HCT116 (cell line): Measurements from ENCODE around the gene ECEL1. TPM values are rescaled to one million over a fixed set of nuclear protein-coding genes. Genes with fewer than 3 reads are reported as not detected.

Experiments
- ATAC-seq: fragments of 200-7000 bp; cut with Tn5 transposase; 2 replicates; pipeline ENCODE4 v1.9.1; 2020; ENCODE audit warnings: mild to moderate bottlenecking, moderate library complexity
- BruUV-seq: library from RNA; stranded (reverse); fragments of 400-500 nt; replicated peaks from 2 replicates; lab custom pipeline; 2021; lab: Mats Ljungman, UMichigan
- CTCF ChIA-PET: fragments of 300-600 bp; sonication (Branson Sonifier 250); formaldehyde crosslinking; loops from one replicate; lab custom pipeline; 2021; ENCODE audit warnings: antibody characterized with exemption; lab: Charles Lee
- POLR2A ChIA-PET: fragments of 300-600, 350-600 bp; sonication (Branson Sonifier 250); formaldehyde crosslinking; loops from one replicate; lab custom pipeline; 2021; ENCODE audit warnings: antibody characterized with exemption; lab: Charles Lee
- RAD21 ChIA-PET, 2 experiments: fragments of 300-600 bp; sonication (Branson Sonifier 250); formaldehyde crosslinking; loops; one replicate each; lab custom pipeline; 2023; ENCODE audit warnings: low total read pairs in 2 of 2; ENCODE audit not compliant: uncharacterized antibody in 2 of 2, unreplicated experiment in 2 of 2, low non-redundant PET in 1 of 2; lab: Charles Lee
- DNase-seq: peaks from one replicate; pipeline ENCODE4 v3.0.0-alpha.2; 2010; ENCODE audit warnings: low read depth, low spot score
- H2AFZ ChIP-seq: fragments of 200-600 bp; shearing (Covaris generic), sonication (generic); 2 replicates; pipeline ENCODE4 v1.6.1; 2017; ENCODE audit warnings: low read depth, mixed run types, mixed read lengths, antibody characterized with exemption, low read length; ENCODE audit not compliant: poor library complexity, severe bottlenecking
- H3K27ac ChIP-seq: 2 replicates; pipeline ENCODE4 v1.5.1; 2012; ENCODE audit warnings: low read depth, low read length
- H3K27me3 ChIP-seq: fragments of 200-600 bp; sonication (generic); 2 replicates; pipeline ENCODE4 v1.6.1; 2016; ENCODE audit warnings: mixed run types, low read length, mixed read lengths; ENCODE audit not compliant: insufficient read depth
- H3K36me3 ChIP-seq, 2 experiments: fragments of 200-500 bp in 1 of 2; fragments of 200-600 bp in 1 of 2; sonication (Bioruptor generic) in 1 of 2; sonication (generic) in 1 of 2; 2 replicates each; pipeline versions ENCODE4 v1.5.1 to v1.6.1; 2014 to 2016; ENCODE audit warnings: low read length in 2 of 2, inconsistent platforms in 1 of 2, mixed read lengths in 1 of 2, mixed run types in 1 of 2; ENCODE audit not compliant: insufficient read depth in 2 of 2, control insufficient read depth in 1 of 2
- H3K4me1 ChIP-seq, 2 experiments: fragments of 200-600 bp in 1 of 2; sonication (generic) in 1 of 2; 2 replicates each; pipeline versions ENCODE4 v1.5.1 to v1.6.1; 2012 to 2017; ENCODE audit warnings: low read length in 2 of 2, inconsistent platforms in 1 of 2, mild to moderate bottlenecking in 1 of 2, mixed read lengths in 1 of 2, mixed run types in 1 of 2, moderate library complexity in 1 of 2; ENCODE audit not compliant: insufficient read depth in 2 of 2, control insufficient read depth in 1 of 2
- H3K4me2 ChIP-seq: fragments of 200-600 bp; sonication (generic); 2 replicates; pipeline ENCODE4 v1.6.1; 2017; ENCODE audit warnings: mixed run types, low read length, mixed read lengths
- H3K4me3 ChIP-seq, 2 experiments: fragments of 200-600 bp in 1 of 2; sonication (generic) in 1 of 2; replicated peaks in 1 of 2; 2 replicates each; pipeline ENCODE4 v1.5.1; 2011 to 2016; ENCODE audit warnings: low read length in 2 of 2, control low read depth in 1 of 2, low read depth in 1 of 2, mild to moderate bottlenecking in 1 of 2, mixed read lengths in 1 of 2, mixed run types in 1 of 2
- H3K79me2 ChIP-seq: fragments of 200-600 bp; sonication (generic); 2 replicates; pipeline ENCODE4 v1.6.1; 2017; ENCODE audit warnings: mild to moderate bottlenecking, mixed run types, low read length, moderate library complexity, mixed read lengths; ENCODE audit not compliant: insufficient read depth
- H3K9ac ChIP-seq: fragments of 200-600 bp; sonication (generic); 2 replicates; pipeline ENCODE4 v1.6.1; 2016; ENCODE audit warnings: low read length, mixed read lengths
- H3K9me2 ChIP-seq: fragments of 200-600 bp; sonication (generic), shearing (Covaris generic); 2 replicates; pipeline ENCODE4 v1.6.1; 2017; ENCODE audit warnings: mixed run types, mild to moderate bottlenecking, moderate library complexity; ENCODE audit not compliant: insufficient read depth
- H3K9me3 ChIP-seq, 2 experiments: fragments of 200-500 bp in 1 of 2; fragments of 200-600 bp in 1 of 2; sonication (Bioruptor generic) in 1 of 2; sonication (generic) in 1 of 2; 2 replicates each; pipeline ENCODE4 v1.6.1; 2014 to 2017; ENCODE audit warnings: low read length in 2 of 2, mixed read lengths in 2 of 2, inconsistent platforms in 1 of 2, low read depth in 1 of 2, mild to moderate bottlenecking in 1 of 2, mixed run types in 1 of 2, moderate library complexity in 1 of 2; ENCODE audit not compliant: control insufficient read depth in 1 of 2, insufficient read depth in 1 of 2
- H4K20me1 ChIP-seq: fragments of 200-600 bp; sonication (generic), shearing (Covaris generic); 2 replicates; pipeline ENCODE4 v1.6.1; 2017; ENCODE audit warnings: mixed run types, mild to moderate bottlenecking, moderate library complexity; ENCODE audit not compliant: insufficient read depth
- CBX3 ChIP-seq: IDR thresholded peaks from 2 replicates; pipeline ENCODE4 v1.6.1; 2012; ENCODE audit warnings: low read depth
- POLR2A ChIP-seq: IDR thresholded peaks from 2 replicates; pipeline ENCODE4 v1.7.0; 2011; ENCODE audit warnings: borderline replicate concordance; ENCODE audit not compliant: insufficient read depth, insufficient read length; ENCODE audit errors: extremely low read depth
- POLR2AphosphoS5 ChIP-seq: IDR thresholded peaks from 2 replicates; pipeline ENCODE4 v1.6.1; 2011; ENCODE audit warnings: mild to moderate bottlenecking, low read depth, low read length, moderate library complexity
- RAD21 ChIP-seq: IDR thresholded peaks from 2 replicates; pipeline ENCODE4 v1.6.1; 2012; ENCODE audit warnings: low read depth, mild to moderate bottlenecking
- SIN3A ChIP-seq: IDR thresholded peaks from 2 replicates; pipeline ENCODE4 v1.6.1; 2012; ENCODE audit warnings: low read depth
- SP1 ChIP-seq: IDR thresholded peaks from 2 replicates; pipeline ENCODE4 v1.6.1; 2012; ENCODE audit warnings: low read depth
- TCF7L2 ChIP-seq: IDR thresholded peaks from 2 replicates; pipeline ENCODE4 v1.7.0; 2011; ENCODE audit warnings: borderline replicate concordance, inconsistent platforms; ENCODE audit not compliant: insufficient read depth, insufficient read length; ENCODE audit errors: extremely low read depth
- YY1 ChIP-seq: IDR thresholded peaks from 2 replicates; pipeline ENCODE4 v1.6.1; 2011; ENCODE audit warnings: low read length, low read depth, moderate library complexity, mild to moderate bottlenecking; ENCODE audit not compliant: insufficient replicate concordance; ENCODE audit errors: extremely low read depth
- ZFX ChIP-seq: fragments of 450-650 bp; IDR thresholded peaks from 2 replicates; pipeline ENCODE4 v1.6.1; 2017
- intact Hi-C: fragments of 100-400 bp; cut with micrococcal nuclease; formaldehyde crosslinking; loops from 2 replicates; pipeline ENCODE4 v1.10.0; 2022
- total RNA-seq: library from RNA; stranded (reverse); gene quantifications from one replicate; pipeline ENCODE4 v1.2.1, GENCODE V29; 2021; ENCODE audit not compliant: unreplicated experiment
- TF ChIP-seq, protein P1 (sequence below): IDR thresholded peaks from 2 replicates; pipeline ENCODE4 v1.6.1; 2012
- TF ChIP-seq, protein P2 (sequence below), 3 experiments: fragments of 200-600 bp in 1 of 3; sonication (generic) in 1 of 3; IDR thresholded peaks in 2 of 3; conservative IDR thresholded peaks in 1 of 3; 2 replicates each; pipeline ENCODE4 v1.5.1; 2012 to 2017; ENCODE audit warnings: low read depth in 2 of 3, low read length in 2 of 3, antibody characterized with exemption in 1 of 3, borderline replicate concordance in 1 of 3, control low read depth in 1 of 3, mild to moderate bottlenecking in 1 of 3, mixed read lengths in 1 of 3, mixed run types in 1 of 3, moderate library complexity in 1 of 3; ENCODE audit not compliant: insufficient read depth in 1 of 3
- TF ChIP-seq, protein P3 (sequence below): IDR thresholded peaks from 2 replicates; pipeline ENCODE4 v1.6.1; 2012; ENCODE audit warnings: low read depth
- TF ChIP-seq, protein P4 (sequence below): IDR thresholded peaks from 2 replicates; pipeline ENCODE4 v1.6.1; 2012
- TF ChIP-seq, protein P5 (sequence below): IDR thresholded peaks from 2 replicates; pipeline ENCODE4 v1.6.1; 2011; ENCODE audit warnings: mild to moderate bottlenecking, low read length, moderate library complexity; ENCODE audit not compliant: insufficient replicate concordance; ENCODE audit errors: extremely low read depth

Gene ECEL1
- total RNA-seq, 1 experiment from 2014 or later = not detected

DNA sequence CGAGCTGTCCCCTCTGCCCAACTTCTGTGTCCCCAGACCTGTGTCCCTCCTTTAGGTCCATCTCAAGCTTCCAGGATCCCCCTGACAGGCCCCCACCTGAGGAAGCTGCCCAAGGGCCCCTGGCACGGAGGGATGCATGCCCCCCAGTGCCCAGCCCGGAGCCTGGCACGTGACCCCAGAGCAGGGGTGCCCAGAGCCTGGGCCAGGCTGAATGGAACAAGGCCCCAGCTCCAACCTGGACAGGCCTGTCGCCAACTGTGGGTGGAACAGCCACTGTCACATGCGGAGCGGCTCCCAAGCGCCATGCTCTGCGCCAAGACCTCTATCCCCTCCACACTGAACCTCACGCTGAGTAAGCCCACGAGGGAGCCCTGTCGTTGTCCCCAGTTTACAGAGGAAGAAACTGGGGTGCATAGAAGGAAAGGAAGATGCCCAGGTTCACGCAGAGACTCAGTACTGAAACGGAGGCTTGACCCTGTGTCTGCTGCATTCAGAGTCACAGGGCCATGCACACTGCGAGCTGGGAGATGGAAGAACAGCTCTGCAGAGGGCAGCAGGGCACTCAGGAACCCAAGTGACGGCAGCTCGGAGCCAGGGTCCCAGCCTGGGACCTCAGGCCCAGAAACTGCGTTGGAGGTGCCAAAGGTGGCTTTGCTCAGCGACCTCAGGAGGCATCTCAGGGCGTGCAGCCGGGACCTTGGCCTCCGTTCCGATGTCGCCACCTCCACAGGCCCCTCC, 5.5 kb upstream of the ECEL1 start:
- Histone ChIP-seq H3K36me3 (no peaks in the 10 kb centered on the region), H3K9me2 (no peaks in the 10 kb centered on the region), H3K9ac (no peak overlapping the region), H3K9me3 (no peaks in the 10 kb centered on the region), H3K79me2 (no peaks in the 10 kb centered on the region), H3K27me3 (no peaks in the 10 kb centered on the region), H3K4me1 (0 out of 4 replicates have a peak, but pooled peaks cover 0 to 4% of the 10 kb centered on the region in 2 experiments), H2AFZ (no peak overlapping the region), H4K20me1 (no peaks in the 10 kb centered on the region), H3K4me2 (no peak overlapping the region), H3K4me3 (no peak overlapping the region), H3K27ac (no peak overlapping the region)
- CTCF ChIA-PET = no interaction called here
- POLR2A ChIA-PET = no interaction called here
- RAD21 ChIA-PET = no interaction called here
- DNase-seq (no peak), ATAC-seq (no peak)
- intact Hi-C loops = no loop called here
- BruUV-seq = no TSS peak
- TF ChIP-seq ZFX (no peak), POLR2AphosphoS5 (no peak), SP1 (no peak), YY1 (no peak), CBX3 (no peak), TCF7L2 (no peak), POLR2A (no peak), SIN3A (no peak), RAD21 (no peak)
- TF ChIP-seq, protein P1, sequence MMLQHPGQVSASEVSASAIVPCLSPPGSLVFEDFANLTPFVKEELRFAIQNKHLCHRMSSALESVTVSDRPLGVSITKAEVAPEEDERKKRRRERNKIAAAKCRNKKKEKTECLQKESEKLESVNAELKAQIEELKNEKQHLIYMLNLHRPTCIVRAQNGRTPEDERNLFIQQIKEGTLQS = no peak
- TF ChIP-seq, protein P2, sequence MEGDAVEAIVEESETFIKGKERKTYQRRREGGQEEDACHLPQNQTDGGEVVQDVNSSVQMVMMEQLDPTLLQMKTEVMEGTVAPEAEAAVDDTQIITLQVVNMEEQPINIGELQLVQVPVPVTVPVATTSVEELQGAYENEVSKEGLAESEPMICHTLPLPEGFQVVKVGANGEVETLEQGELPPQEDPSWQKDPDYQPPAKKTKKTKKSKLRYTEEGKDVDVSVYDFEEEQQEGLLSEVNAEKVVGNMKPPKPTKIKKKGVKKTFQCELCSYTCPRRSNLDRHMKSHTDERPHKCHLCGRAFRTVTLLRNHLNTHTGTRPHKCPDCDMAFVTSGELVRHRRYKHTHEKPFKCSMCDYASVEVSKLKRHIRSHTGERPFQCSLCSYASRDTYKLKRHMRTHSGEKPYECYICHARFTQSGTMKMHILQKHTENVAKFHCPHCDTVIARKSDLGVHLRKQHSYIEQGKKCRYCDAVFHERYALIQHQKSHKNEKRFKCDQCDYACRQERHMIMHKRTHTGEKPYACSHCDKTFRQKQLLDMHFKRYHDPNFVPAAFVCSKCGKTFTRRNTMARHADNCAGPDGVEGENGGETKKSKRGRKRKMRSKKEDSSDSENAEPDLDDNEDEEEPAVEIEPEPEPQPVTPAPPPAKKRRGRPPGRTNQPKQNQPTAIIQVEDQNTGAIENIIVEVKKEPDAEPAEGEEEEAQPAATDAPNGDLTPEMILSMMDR (IDR thresholded peaks at IDR 0.05 in 2 of 3, conservative IDR thresholded peaks at IDR 0.05 in 1 of 3; ENCODE audit: borderline replicate concordance in 1 of 3, insufficient read depth in 1 of 3, low read depth in 2 of 3, low read length in 2 of 3) = no peak
- TF ChIP-seq, protein P3, sequence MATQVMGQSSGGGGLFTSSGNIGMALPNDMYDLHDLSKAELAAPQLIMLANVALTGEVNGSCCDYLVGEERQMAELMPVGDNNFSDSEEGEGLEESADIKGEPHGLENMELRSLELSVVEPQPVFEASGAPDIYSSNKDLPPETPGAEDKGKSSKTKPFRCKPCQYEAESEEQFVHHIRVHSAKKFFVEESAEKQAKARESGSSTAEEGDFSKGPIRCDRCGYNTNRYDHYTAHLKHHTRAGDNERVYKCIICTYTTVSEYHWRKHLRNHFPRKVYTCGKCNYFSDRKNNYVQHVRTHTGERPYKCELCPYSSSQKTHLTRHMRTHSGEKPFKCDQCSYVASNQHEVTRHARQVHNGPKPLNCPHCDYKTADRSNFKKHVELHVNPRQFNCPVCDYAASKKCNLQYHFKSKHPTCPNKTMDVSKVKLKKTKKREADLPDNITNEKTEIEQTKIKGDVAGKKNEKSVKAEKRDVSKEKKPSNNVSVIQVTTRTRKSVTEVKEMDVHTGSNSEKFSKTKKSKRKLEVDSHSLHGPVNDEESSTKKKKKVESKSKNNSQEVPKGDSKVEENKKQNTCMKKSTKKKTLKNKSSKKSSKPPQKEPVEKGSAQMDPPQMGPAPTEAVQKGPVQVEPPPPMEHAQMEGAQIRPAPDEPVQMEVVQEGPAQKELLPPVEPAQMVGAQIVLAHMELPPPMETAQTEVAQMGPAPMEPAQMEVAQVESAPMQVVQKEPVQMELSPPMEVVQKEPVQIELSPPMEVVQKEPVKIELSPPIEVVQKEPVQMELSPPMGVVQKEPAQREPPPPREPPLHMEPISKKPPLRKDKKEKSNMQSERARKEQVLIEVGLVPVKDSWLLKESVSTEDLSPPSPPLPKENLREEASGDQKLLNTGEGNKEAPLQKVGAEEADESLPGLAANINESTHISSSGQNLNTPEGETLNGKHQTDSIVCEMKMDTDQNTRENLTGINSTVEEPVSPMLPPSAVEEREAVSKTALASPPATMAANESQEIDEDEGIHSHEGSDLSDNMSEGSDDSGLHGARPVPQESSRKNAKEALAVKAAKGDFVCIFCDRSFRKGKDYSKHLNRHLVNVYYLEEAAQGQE = no peak
- TF ChIP-seq, protein P4, sequence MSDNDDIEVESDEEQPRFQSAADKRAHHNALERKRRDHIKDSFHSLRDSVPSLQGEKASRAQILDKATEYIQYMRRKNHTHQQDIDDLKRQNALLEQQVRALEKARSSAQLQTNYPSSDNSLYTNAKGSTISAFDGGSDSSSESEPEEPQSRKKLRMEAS = no peak
- TF ChIP-seq, protein P5, sequence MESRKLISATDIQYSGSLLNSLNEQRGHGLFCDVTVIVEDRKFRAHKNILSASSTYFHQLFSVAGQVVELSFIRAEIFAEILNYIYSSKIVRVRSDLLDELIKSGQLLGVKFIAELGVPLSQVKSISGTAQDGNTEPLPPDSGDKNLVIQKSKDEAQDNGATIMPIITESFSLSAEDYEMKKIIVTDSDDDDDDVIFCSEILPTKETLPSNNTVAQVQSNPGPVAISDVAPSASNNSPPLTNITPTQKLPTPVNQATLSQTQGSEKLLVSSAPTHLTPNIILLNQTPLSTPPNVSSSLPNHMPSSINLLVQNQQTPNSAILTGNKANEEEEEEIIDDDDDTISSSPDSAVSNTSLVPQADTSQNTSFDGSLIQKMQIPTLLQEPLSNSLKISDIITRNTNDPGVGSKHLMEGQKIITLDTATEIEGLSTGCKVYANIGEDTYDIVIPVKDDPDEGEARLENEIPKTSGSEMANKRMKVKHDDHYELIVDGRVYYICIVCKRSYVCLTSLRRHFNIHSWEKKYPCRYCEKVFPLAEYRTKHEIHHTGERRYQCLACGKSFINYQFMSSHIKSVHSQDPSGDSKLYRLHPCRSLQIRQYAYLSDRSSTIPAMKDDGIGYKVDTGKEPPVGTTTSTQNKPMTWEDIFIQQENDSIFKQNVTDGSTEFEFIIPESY = no peak
